Measurements from ENCODE around the gene DDB1. TPM values are rescaled to one million over a fixed set of nuclear protein-coding genes. Genes with fewer than 3 reads are reported as not detected.

DDB1 gene
- total RNA-seq: 207 and 215 TPM in 2 replicates
- polyA plus RNA-seq: 166 and 177 TPM in 2 replicates

DNA sequence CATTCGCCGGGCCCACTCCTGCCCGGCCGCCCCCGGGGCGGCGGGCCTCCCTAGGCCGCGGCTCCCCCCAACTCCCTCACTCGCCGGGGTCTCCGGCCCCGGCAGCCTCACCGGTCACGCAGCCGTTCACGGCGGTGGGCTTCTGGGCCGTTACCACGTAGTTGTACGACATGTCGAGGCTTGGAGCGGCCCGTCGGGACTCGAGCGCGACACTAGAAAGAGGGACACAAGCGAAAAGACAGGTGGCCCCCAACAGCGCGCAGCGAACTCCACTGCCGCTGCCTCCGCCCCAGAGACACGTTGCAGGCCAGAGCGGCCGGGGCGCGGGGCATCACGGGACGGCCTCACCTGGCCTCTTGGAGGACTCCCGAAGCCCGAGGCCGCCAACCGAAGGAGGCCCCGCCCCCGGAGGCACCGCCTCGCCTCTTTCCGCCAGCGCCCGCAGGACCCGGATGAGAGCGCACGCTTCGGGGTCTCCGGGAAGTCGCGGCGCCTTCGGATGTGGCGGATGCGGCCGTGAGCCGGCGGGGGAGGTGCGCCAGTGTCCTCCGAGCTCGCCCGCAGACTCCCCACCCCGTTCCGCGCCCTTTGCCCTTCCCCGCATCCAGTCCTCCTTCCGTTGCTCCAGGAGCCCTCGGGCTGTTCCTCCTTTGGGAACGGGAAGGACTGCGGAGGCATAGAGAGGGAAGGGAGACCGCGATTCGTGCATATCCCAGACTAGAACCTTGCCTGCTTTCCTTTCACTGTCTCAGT, at the start of gene DDB1, which contains the start of gene TKFC:
Gene DDB1, minus strand, starts transcription at position 309 of the 753 bp plus-strand sequence. Its CDS starts 137 bp downstream, at position 172.
Gene TKFC, plus strand, starts transcription at position 432 of the 753 bp plus-strand sequence. CDS start 1,501 bp downstream, outside the sequence.
- Histone ChIP-seq H3K4me1 (ENCODE audit: insufficient read depth) (peaks cover 26% of the 10 kb centered on the region), H2AFZ (peak within 1 kb of the TSS; percentile 72), H3K9me2 (replicated peaks; ENCODE audit: insufficient read depth) (no peaks in the 10 kb centered on the region), H3K36me3 (replicated peaks; ENCODE audit: insufficient read depth, low read depth) (no peaks in the 10 kb centered on the region), H3K9me3 (ENCODE audit: low read depth) (no peaks in the 10 kb centered on the region), H3K4me3 (peak within 1 kb of the TSS; percentile 80), H3K27ac (peak within 1 kb of the TSS; percentile 95), H3K27me3 (no peaks in the 10 kb centered on the region), H4K20me1 (ENCODE audit: insufficient read depth, poor library complexity, severe bottlenecking) (peaks cover 33% of the 10 kb centered on the region), H3K4me2 (peak within 1 kb of the TSS; percentile 87), H3K79me2 (peaks cover 54% of the 10 kb centered on the region)
- TF ChIP-seq EZH2 (IDR thresholded peaks at IDR 0.05; ENCODE audit: borderline replicate concordance) (no peak), EZH2phosphoT487 (IDR thresholded peaks at IDR 0.05; ENCODE audit: low read depth, severe bottlenecking, unreplicated experiment) (no peak)
- TF ChIP-seq, protein P1, sequence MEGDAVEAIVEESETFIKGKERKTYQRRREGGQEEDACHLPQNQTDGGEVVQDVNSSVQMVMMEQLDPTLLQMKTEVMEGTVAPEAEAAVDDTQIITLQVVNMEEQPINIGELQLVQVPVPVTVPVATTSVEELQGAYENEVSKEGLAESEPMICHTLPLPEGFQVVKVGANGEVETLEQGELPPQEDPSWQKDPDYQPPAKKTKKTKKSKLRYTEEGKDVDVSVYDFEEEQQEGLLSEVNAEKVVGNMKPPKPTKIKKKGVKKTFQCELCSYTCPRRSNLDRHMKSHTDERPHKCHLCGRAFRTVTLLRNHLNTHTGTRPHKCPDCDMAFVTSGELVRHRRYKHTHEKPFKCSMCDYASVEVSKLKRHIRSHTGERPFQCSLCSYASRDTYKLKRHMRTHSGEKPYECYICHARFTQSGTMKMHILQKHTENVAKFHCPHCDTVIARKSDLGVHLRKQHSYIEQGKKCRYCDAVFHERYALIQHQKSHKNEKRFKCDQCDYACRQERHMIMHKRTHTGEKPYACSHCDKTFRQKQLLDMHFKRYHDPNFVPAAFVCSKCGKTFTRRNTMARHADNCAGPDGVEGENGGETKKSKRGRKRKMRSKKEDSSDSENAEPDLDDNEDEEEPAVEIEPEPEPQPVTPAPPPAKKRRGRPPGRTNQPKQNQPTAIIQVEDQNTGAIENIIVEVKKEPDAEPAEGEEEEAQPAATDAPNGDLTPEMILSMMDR (IDR thresholded peaks at IDR 0.05; ENCODE audit: poor library complexity): no peak
- under 1% methylated on average over 62 of the region's 81 CpGs for WGBS (ENCODE audit: low lambda C conversion rate, missing lambda C conversion rate)
- peak; percentile 98 for DNase-seq (ENCODE audit: low spot score)

GRCh38 chr11:61380884-61381283, 48.0 kb upstream of the DDB1 start:
- no peak overlapping the region for H3K4me3 ChIP-seq
- no peak overlapping the region for H3K4me2 ChIP-seq
- no peak overlapping the region for H3K27ac ChIP-seq
- H3K9me3 ChIP-seq (ENCODE audit: low read depth): no peaks in the 10 kb centered on the region
- peaks cover 4% of the 10 kb centered on the region for H3K4me1 ChIP-seq (ENCODE audit: insufficient read depth)
- H4K20me1 ChIP-seq (ENCODE audit: insufficient read depth, poor library complexity, severe bottlenecking): no peaks in the 10 kb centered on the region
- H3K36me3 ChIP-seq (replicated peaks; ENCODE audit: insufficient read depth, low read depth): no peaks in the 10 kb centered on the region
- no peaks in the 10 kb centered on the region for H3K9me2 ChIP-seq (replicated peaks; ENCODE audit: insufficient read depth)
- 99% methylated on average over 9 of the region's 9 CpGs for WGBS (ENCODE audit: low lambda C conversion rate, missing lambda C conversion rate)
- DNase-seq (ENCODE audit: low spot score): no peak
- no peak overlapping the region for H2AFZ ChIP-seq
- H3K27me3 ChIP-seq: no peaks in the 10 kb centered on the region
- TF ChIP-seq EZH2 (IDR thresholded peaks at IDR 0.05; ENCODE audit: borderline replicate concordance): no peak
- TF ChIP-seq, protein P1 (IDR thresholded peaks at IDR 0.05; ENCODE audit: poor library complexity): no peak
- TF ChIP-seq EZH2phosphoT487 (IDR thresholded peaks at IDR 0.05; ENCODE audit: low read depth, severe bottlenecking, unreplicated experiment): no peak
- no peaks in the 10 kb centered on the region for H3K79me2 ChIP-seq

DNA sequence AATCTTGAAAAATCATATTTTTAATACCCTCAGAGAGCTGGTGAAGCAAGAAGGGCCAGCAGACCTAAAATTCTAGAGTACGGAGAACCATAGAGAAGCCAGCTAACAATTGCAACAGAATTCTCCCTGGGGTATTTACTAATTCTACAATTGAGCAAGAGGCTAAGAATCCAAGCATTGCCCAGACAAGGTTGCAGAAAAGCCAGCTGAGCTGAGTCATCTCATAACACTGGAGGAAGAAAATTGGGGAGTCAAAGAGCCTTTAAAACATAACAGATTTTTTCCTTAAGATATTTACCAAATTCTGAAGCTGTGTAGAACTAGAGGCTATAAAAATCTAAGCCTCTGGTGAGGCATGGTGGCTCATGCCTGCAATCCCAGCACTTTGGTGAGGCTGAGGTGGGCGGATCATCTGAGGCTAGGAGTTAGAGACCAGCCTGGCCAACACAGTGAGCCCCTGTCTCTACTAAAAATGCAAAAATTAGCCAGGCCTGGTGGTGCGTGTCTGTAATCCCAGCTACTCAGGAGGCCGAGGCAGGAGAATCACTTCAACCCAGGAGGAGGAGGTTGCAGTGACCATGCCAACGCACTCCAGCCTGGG, 45.9 kb upstream of the DDB1 start:
- H3K27ac ChIP-seq: peak overlapping the region; percentile 66
- no peak overlapping the region for H3K4me2 ChIP-seq

More for the DNA sequence above, 45.9 kb upstream of the DDB1 start:
- H3K27me3 ChIP-seq: no peaks in the 10 kb centered on the region
- TF ChIP-seq EZH2 (IDR thresholded peaks at IDR 0.05; ENCODE audit: borderline replicate concordance) (no peak), EZH2phosphoT487 (IDR thresholded peaks at IDR 0.05; ENCODE audit: low read depth, severe bottlenecking, unreplicated experiment) (no peak)
- TF ChIP-seq, protein P1 (IDR thresholded peaks at IDR 0.05; ENCODE audit: poor library complexity): no peak
- no peaks in the 10 kb centered on the region for H3K36me3 ChIP-seq (replicated peaks; ENCODE audit: insufficient read depth, low read depth)
- 84% methylated on average over 5 of the region's 5 CpGs for WGBS (ENCODE audit: low lambda C conversion rate, missing lambda C conversion rate)
- DNase-seq (ENCODE audit: low spot score): peak; percentile 65
- H3K79me2 ChIP-seq: no peaks in the 10 kb centered on the region
- no peaks in the 10 kb centered on the region for H4K20me1 ChIP-seq (ENCODE audit: insufficient read depth, poor library complexity, severe bottlenecking)
- H2AFZ ChIP-seq: no peak overlapping the region
- no peak overlapping the region for H3K4me3 ChIP-seq
- H3K9me3 ChIP-seq (ENCODE audit: low read depth): no peaks in the 10 kb centered on the region
- H3K9me2 ChIP-seq (replicated peaks; ENCODE audit: insufficient read depth): no peaks in the 10 kb centered on the region
- peaks cover 4% of the 10 kb centered on the region for H3K4me1 ChIP-seq (ENCODE audit: insufficient read depth)

Data from hepatocyte (in vitro differentiated cells).